Hindlimb muscle (tissue), 1 donor: ENCODE data around the gene ZNF804A. TPM values are rescaled to one million over a fixed set of nuclear protein-coding genes. Genes with fewer than 3 reads are reported as not detected.
"Not testable (repeated sequence)": the region's sequence is repeated elsewhere in the genome, so short reads cannot be mapped to it uniquely, and the experiment has no call there.

Source experiments
- DNase-seq: peaks from one replicate; pipeline ENCODE4 v3.0.0-alpha.2; 2013
- polyA plus RNA-seq: library from polyadenylated mRNA; unstranded; fragments of 120-200 nt; gene quantifications from one replicate; pipeline ENCODE4 v1.2.1, GENCODE V29; 2013; ENCODE audit not compliant: insufficient read length

Gene ZNF804A
- polyA plus RNA-seq, 1 donor: 0.28 TPM

- DNase-seq: no peak
Measured at GRCh38 chr2:184728411-184728810, 130.1 kb downstream of the ZNF804A start.

DNA sequence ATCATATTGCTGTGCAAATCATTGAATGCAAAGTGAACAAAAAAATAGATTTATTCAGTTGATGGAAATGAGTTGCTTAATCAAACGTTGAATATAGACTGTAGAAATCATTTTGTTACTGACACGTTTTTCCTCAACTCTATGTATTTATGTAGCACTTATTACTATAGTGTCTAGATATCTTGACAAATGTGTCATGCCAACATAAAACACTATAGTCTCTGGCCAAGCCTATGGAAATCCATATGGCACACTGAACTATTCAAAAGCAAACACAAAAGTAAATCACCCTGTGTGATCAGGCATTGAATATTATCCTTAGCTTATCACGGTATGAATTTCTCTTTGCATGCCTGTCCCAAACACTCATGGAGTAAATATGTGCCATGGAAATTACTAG, 131.3 kb downstream of the ZNF804A start:
- DNase-seq: no peak

- DNase-seq: no peak
Measured at GRCh38 chr2:184730288-184730687, 132.0 kb downstream of the ZNF804A start.

GRCh38 chr2:184734338-184734737, 136.0 kb downstream of the ZNF804A start:
- DNase-seq: no peak

- no peak for DNase-seq
Measured at GRCh38 chr2:184735611-184736010, 137.3 kb downstream of the ZNF804A start.

- DNase-seq: no peak
Measured at GRCh38 chr2:184743096-184743495, 144.8 kb downstream of the ZNF804A start.

DNA sequence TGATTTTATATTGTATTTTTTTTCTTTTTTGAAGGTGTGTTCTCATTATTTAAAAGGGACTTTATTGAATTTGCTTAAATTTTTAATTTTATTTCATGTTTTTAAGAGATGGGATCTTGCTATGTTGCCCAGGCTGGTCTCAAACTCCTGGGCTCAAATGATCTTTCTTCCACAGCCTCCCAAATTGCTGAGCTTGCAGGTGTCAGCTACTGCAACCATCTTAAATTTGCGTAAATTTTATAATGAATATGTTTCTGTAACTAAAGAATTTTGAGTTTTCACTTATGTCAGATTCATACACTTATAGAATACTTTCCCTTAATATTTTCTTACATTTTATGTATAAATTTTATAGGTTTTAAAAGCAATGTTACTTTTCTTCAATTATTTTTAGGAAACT, 157.8 kb downstream of the ZNF804A start:
- no peak for DNase-seq

DNA sequence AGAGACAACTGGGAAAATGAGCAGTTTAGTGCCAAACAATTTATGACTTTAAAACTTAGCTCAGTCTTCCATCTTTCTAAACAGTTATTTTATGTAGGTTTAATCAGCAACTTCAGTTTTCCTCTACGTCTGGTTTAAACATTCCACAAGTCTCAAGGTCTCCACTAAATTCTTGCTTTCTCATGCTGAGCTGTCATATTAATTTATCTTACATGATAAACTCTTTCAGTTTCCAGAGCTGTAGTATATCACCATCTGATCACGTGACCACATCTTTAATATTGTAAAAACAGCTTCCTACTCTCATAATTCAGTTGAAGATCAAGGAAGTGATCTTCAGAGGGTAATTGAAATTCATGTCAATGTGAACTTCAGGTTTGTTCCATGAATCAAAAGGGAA, 158.6 kb downstream of the ZNF804A start:
- DNase-seq: no peak

- not testable (repeated sequence) for DNase-seq
Measured at GRCh38 chr2:184759557-184760255, 161.4 kb downstream of the ZNF804A start.

- no peak for DNase-seq
Measured at GRCh38 chr2:184760931-184761330, 162.6 kb downstream of the ZNF804A start.

DNA sequence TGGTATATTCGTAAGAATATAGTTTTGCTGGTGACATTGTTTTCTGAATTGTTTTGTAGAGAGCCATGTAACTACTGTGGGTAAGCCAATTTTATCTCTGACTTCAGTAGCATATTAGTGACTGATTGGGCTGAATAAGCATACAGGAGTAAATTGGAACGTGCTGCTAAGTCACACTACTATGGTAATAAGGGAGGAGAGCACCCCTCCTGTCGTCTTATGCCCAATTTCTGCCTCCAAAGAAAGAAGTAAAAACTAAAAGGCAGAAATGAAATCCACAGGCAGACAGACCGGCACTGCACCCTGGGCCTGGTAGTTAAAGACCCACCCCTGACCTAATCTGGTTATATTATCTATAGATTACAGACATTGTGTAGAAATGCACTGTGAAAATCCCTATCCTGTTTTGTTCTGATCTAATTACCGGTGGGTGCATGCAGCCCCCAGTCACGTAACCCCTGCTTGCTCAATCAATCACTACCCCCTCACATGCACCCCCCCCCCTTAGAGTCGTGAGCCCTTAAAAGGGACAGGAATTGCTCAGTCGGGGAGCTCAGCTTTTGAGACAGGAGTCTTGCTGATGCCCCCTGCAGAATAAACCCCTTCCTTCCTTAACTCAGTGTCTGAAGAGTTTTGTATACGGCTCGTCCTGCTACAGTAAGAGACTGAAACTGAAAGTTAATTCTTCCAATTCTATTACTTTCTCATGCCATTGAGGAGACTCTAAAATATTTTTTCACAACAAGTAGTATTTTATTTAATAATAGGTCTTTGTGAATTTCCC, 167.0 kb downstream of the ZNF804A start:
- DNase-seq: no peak

- no peak for DNase-seq
Measured at GRCh38 chr2:184767059-184767458, 168.7 kb downstream of the ZNF804A start.

DNA sequence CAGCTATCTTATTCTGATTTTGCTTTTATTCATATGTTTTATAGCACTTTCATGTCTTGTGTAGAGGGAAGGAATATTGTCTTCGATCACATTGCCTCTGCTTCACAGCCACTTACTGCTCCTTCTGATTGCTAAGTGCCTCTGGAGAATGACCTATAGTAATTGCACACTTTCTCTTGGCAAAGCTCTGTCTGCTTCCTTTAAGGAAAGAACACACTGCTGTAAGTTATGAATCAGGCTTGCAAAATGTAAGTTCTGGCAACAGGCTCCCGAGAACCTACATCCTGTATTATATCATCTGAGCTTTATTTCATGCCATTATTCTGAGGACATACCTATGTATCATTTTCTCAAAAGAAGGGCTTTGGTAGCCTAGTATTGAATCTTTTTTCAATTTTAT, 170.7 kb downstream of the ZNF804A start:
- no peak for DNase-seq

DNA sequence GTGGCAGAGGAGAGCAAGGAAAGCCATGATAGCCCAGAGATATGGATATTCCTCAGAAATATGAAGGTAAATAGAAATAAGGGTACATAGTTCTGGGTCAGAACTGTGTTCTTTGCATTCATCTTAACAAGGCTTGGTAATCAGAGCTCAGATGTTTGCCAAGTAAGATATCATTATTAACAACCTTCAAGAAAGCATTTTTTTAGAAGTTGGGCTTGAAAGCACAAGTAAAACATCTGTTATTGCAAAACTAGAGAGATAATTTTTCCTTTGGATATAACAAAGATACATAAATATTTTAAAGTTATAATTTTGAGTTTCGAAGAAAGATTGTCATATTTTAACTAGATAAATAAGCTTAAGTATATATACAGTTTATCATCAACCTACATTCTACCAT, 171.4 kb downstream of the ZNF804A start:
- DNase-seq: no peak

DNA sequence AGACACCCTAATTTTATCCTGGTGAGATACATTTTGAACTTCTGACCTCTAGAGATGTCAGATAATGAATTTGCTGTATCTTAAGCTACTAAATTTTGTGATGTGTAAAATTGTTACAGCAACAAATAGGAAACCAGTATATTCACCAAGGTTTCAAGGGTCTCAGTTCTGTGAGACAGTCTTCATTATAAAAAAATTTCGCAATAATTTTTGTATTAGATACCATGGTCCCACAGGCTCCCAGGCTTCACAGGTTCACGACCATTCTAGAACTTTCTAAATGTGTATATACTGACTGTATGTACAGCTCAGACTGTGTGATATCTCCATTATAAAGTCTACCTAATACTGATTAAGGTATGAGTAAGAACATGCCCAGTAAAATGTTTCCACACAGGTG, 181.4 kb downstream of the ZNF804A start:
- no peak for DNase-seq

GRCh38 chr2:184780384-184780783, 182.1 kb downstream of the ZNF804A start:
- DNase-seq: no peak

DNA sequence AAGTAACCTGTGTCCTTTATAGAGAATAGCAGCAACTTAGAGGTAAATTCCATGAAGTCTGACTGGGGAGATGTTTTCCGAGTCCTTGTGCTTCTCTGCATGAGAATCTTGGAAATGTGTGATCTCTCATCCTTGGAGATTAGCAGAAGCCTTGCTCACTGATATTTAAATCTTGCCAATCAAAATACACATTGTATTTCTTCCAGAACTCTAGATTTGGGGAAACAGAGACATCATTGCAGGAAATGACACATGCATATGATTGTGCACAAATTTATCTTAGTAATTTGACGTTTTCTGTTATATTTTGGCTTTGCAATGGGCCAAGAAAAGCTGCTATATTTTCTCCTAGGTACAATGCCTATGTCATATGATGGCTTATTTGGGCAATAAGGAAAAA, 182.6 kb downstream of the ZNF804A start:
- no peak for DNase-seq

DNA sequence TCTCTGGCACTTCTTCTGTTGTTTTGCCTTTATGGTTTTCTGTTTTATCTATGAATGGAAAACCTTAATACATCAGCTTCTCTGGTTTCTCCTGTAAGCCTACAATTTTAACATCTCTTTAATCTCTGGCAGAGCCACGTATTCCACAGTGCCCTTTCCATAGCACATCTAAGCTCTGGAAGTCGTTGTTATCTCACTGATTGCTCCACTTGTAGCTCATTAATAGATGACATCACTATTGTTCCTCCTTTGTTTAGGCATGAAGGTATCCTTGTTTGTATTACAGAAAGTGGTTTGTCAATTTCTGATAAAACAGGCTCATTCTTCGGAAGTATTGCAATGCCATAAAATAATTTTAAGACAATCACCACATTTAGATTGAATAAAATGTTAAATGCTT, 185.2 kb downstream of the ZNF804A start:
- DNase-seq: no peak

DNA sequence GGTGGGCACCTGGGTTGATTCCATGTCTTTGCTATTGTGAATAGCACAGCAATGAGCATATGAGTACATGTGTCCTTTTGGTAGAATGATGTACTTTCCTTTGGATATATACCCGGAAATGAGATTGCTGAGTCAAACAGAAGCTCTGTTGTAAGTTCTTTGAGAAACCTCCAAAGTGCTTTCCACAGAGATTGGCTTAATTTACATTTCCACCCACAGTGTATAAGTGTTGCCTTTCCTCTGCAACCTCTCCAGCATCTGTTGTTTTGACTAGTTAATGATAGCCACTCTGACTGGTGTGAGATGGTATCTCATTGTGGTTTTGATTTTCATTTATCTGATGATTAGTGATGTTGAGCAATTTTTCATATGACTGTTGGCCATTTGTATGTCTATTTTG, 194.8 kb downstream of the ZNF804A start:
- DNase-seq: no peak

DNA sequence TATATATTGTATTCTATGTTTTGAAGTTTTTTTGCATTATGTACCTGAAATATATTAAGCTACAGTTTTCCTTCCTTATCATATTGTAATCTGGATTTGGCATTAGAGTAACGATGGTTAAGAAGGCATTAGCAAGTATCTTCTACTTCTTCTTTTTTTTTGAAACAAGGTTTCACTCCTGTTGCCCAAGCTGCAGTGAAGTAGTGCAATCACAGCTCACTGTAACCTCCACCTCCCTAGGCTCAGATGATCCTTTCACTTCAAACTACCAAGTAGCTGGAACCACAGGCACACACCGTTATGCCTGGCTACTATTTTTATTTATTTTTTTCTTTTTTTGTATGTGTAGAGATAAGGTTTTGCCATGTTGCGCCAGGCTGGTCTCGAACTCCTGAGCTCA, 201.1 kb downstream of the ZNF804A start:
- no peak for DNase-seq

DNA sequence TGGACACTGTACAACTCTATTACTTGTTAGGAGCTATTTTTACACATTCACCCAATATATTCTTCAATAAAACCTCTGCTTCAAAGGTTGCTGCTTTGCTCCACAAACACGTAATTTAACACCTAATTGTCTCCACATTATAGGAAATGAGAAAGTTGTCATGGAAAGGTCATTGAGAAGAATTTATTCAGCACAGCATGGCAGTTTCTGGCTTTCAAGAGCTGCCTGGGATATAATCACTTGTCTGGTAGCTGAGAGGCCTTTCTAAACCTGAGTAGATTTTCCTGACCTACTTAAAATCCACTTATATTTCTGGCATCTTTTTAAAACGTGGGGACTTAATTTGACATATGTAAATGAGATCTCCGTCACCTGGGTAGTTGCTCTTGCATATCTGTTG, 216.1 kb downstream of the ZNF804A start:
- DNase-seq: no peak

DNA sequence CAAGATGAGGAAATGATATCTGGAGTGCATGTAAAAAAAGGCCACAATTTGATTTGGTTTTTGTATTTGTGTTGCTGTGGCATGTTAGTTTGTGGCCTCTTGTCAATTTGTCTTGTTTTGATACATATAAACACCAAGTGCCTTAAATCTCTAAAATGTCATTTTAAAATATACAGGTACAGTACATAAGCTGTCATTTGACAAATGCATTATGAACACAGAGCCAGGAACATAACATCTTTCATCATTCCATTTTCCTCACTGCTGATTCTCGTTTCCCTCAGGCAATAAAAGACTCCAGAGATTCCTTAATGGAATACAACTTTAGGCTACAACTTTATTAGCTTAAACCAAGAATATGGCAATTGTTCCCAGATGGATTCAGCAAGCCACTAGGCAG, 217.5 kb downstream of the ZNF804A start:
- no peak for DNase-seq

- DNase-seq: no peak
Measured at GRCh38 chr2:184824597-184824996, 226.3 kb downstream of the ZNF804A start.

GRCh38 chr2:184830531-184830930, 232.2 kb downstream of the ZNF804A start:
- no peak for DNase-seq
